ENCODE results near the gene CCDC142. TPM values are rescaled to one million over a fixed set of nuclear protein-coding genes. Genes with fewer than 3 reads are reported as not detected.
"Not testable (repeated sequence)": the region's sequence is repeated elsewhere in the genome, so short reads cannot be mapped to it uniquely, and the experiment has no call there.

The CCDC142 gene
- total RNA-seq, 1 donor from 2014 or later = 41.3 TPM

GRCh38 chr2:74462054-74462785 is 20.6 kb downstream of the CCDC142 start:
- TF ChIP-seq POLR2A (IDR thresholded peaks at IDR 0.05) = no peak
- TF ChIP-seq POLR2AphosphoS5 (IDR thresholded peaks at IDR 0.05; ENCODE audit: insufficient read depth in 1 of 2, low read depth in 1 of 2) = no peak
- no peak for TF ChIP-seq CTCF (IDR thresholded peaks at IDR 0.05)
- H3K4me3 ChIP-seq = no peak overlapping the region
- no peaks in the 10 kb centered on the region for H3K9me3 ChIP-seq
- no peak overlapping the region for H3K27ac ChIP-seq
- H3K4me1 ChIP-seq = peaks cover 37% of the 10 kb centered on the region
- H3K36me3 ChIP-seq = peaks cover 0 to 12% of the 10 kb centered on the region in 2 donors
- intact Hi-C loops (cut with DNase I) = no loop called here
- DNase-seq (ENCODE audit: extremely low spot score in 2 of 2) = no peak
- H3K27me3 ChIP-seq = no peaks in the 10 kb centered on the region

DNA sequence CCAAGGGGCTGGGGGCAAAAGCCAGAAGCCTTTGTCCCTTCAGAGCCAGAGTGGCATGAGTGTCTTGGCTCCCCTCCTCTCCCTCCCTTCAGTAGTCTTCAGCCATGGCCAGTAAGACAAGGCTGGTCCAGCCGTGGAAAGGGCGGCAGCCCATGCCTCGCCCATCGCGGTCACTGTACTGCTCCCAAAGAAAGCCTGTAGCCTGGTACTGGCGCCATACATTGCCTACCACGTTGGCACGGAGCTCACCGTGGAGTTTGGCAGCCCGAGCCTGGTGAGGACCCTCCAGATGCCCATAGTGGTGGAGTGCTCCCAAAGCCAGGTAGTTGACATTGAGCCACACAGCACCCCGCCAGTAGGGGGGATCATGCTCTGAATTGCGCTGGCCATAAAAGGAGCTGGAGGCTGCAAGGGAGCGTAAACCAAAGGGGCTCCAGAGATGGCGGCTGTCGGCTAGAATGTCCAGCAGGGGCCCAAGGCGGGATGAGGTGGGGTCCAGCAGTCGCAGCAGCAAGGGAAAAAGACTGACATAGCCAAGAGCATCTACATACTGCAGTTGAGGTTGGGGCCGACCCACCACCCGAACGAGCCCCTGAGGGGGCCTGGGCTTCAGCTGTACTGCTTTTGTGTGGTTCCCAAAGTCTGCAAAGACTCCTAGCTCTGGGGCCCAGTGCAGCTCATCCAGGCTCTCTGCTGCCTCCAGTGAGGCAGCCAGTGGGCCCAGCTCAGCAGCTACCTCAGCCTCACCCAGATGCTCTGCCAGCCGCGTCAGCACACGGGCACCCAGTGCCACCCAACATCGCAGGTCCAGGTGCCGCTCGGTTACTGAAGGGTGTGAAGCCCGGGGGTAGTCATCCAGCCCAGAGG is 21.4 kb downstream of the CCDC142 start:
- Histone ChIP-seq H3K27me3 (no peaks in the 10 kb centered on the region), H3K36me3 (peaks cover 0 to 12% of the 10 kb centered on the region in 2 donors), H3K4me1 (peaks cover 45% of the 10 kb centered on the region), H3K9me3 (no peaks in the 10 kb centered on the region), H3K27ac (no peak overlapping the region), H3K4me3 (no peak overlapping the region)
- intact Hi-C loops (cut with DNase I) = no loop called here
- DNase-seq (ENCODE audit: extremely low spot score in 2 of 2) = no peak
- TF ChIP-seq POLR2AphosphoS5 (IDR thresholded peaks at IDR 0.05; ENCODE audit: insufficient read depth in 1 of 2, low read depth in 1 of 2) (no peak), POLR2A (IDR thresholded peaks at IDR 0.05) (no peak), CTCF (IDR thresholded peaks at IDR 0.05) (no peak)

GRCh38 chr2:74460187-74460586 is 22.6 kb downstream of the CCDC142 start:
- H3K36me3 ChIP-seq = peaks cover 0 to 12% of the 10 kb centered on the region in 2 donors
- H3K27me3 ChIP-seq; H3K4me3 ChIP-seq; H3K9me3 ChIP-seq; H3K27ac ChIP-seq; DNase-seq (ENCODE audit: extremely low spot score in 2 of 2); intact Hi-C loops (cut with DNase I): not testable (repeated sequence)
- peaks cover 50% of the 10 kb centered on the region for H3K4me1 ChIP-seq

- H3K9me3 ChIP-seq; H3K4me3 ChIP-seq; intact Hi-C loops (cut with DNase I); H3K27ac ChIP-seq; H3K27me3 ChIP-seq; DNase-seq (ENCODE audit: extremely low spot score in 2 of 2): not testable (repeated sequence)
- Histone ChIP-seq H3K36me3 (peaks cover 0 to 12% of the 10 kb centered on the region in 2 donors), H3K4me1 (peaks cover 50% of the 10 kb centered on the region)
These were observed 23.2 kb downstream of the CCDC142 start for GRCh38 chr2:74459503-74460118.

- H3K36me3 ChIP-seq = peaks cover 0 to 12% of the 10 kb centered on the region in 2 donors
- H3K4me1 ChIP-seq = peaks cover 43% of the 10 kb centered on the region
- peak overlapping the region; percentile 79 to 88 for H3K4me3 ChIP-seq
- no peak for DNase-seq (ENCODE audit: extremely low spot score in 2 of 2)
- intact Hi-C loops (cut with DNase I) = no loop called here
- H3K9me3 ChIP-seq = no peaks in the 10 kb centered on the region
- no peak for TF ChIP-seq POLR2A (IDR thresholded peaks at IDR 0.05)
- no peak for TF ChIP-seq POLR2AphosphoS5 (IDR thresholded peaks at IDR 0.05; ENCODE audit: insufficient read depth in 1 of 2, low read depth in 1 of 2)
- no peak for TF ChIP-seq CTCF (IDR thresholded peaks at IDR 0.05)
- H3K27me3 ChIP-seq = no peaks in the 10 kb centered on the region
- peak overlapping the region; percentile 66 for H3K27ac ChIP-seq
These were observed 23.8 kb downstream of the CCDC142 start for GRCh38 chr2:74458938-74459363.
